OCI-LY7 (cell line): ENCODE measurements around the gene NDEL1. TPM values are rescaled to one million over a fixed set of nuclear protein-coding genes. Genes with fewer than 3 reads are reported as not detected.

ENCODE experiments used
- BruUV-seq: library from RNA; stranded (reverse); fragments of 400-500 nt; replicated peaks from 2 replicates; lab custom pipeline; 2021; lab: Mats Ljungman, UMichigan
- CTCF ChIA-PET: fragments of 300-600 bp; sonication (Branson Sonifier 250); formaldehyde crosslinking; loops from one replicate; lab custom pipeline; 2022; ENCODE audit warnings: antibody characterized with exemption; ENCODE audit not compliant: unreplicated experiment; lab: Charles Lee
- POLR2A ChIA-PET: fragments of 300-600 bp; sonication (Branson Sonifier 250); formaldehyde crosslinking; loops from one replicate; lab custom pipeline; 2022; ENCODE audit warnings: antibody characterized with exemption; lab: Charles Lee
- DNase-seq: peaks from one replicate; pipeline ENCODE4 v3.0.0-alpha.2; 2015; ENCODE audit warnings: low spot score
- H2AFZ ChIP-seq: fragments of 200-600 bp; sonication (generic), shearing (Covaris generic); 2 replicates; pipeline ENCODE4 v1.6.1; 2014; ENCODE audit warnings: mild to moderate bottlenecking, antibody characterized with exemption, low read length, moderate library complexity
- H3K27ac ChIP-seq: fragments of 200-600 bp; sonication (generic); 2 replicates; pipeline ENCODE4 v1.5.1; 2014; ENCODE audit warnings: mixed run types, low read depth, mild to moderate bottlenecking, moderate library complexity, low read length, inconsistent platforms; ENCODE audit not compliant: poor library complexity, severe bottlenecking
- H3K36me3 ChIP-seq: fragments of 200-600 bp; sonication (generic); 2 replicates; pipeline ENCODE4 v1.6.1; 2014; ENCODE audit warnings: mild to moderate bottlenecking, antibody characterized with exemption, low read length, moderate library complexity, mixed read lengths; ENCODE audit not compliant: insufficient read depth
- H3K4me1 ChIP-seq: fragments of 200-600 bp; sonication (generic); 2 replicates; pipeline ENCODE4 v1.5.1; 2014; ENCODE audit warnings: mild to moderate bottlenecking, low read length; ENCODE audit not compliant: insufficient read depth, poor library complexity, severe bottlenecking
- H3K4me2 ChIP-seq: fragments of 200-600 bp; sonication (generic); 2 replicates; pipeline ENCODE4 v1.6.1; 2014; ENCODE audit warnings: mild to moderate bottlenecking, low read length
- H3K4me3 ChIP-seq: fragments of 200-600 bp; sonication (generic); 2 replicates; pipeline ENCODE4 v1.5.1; 2014; ENCODE audit warnings: mild to moderate bottlenecking, low read depth, low read length; ENCODE audit not compliant: poor library complexity, severe bottlenecking
- H3K79me2 ChIP-seq: fragments of 200-600 bp; sonication (generic); 2 replicates; pipeline ENCODE4 v1.6.1; 2016; ENCODE audit warnings: low read depth, mild to moderate bottlenecking, low read length, moderate library complexity, mixed read lengths; ENCODE audit not compliant: insufficient read depth
- H3K9me2 ChIP-seq: fragments of 200-600 bp; sonication (generic); 2 replicates; pipeline ENCODE4 v1.6.1; 2016; ENCODE audit warnings: mild to moderate bottlenecking, low read length, mixed read lengths; ENCODE audit not compliant: insufficient read depth
- H3K9me3 ChIP-seq: fragments of 200-600 bp; sonication (generic); 2 replicates; pipeline ENCODE4 v1.6.1; 2014; ENCODE audit warnings: mild to moderate bottlenecking, mixed run types, low read length, mixed read lengths
- H4K20me1 ChIP-seq: fragments of 200-600 bp; sonication (generic); 2 replicates; pipeline ENCODE4 v1.6.1; 2014; ENCODE audit warnings: mild to moderate bottlenecking, antibody characterized with exemption, low read length, moderate library complexity, mixed read lengths; ENCODE audit not compliant: insufficient read depth
- CTCF ChIP-seq: fragments of 200-600 bp; sonication (generic); conservative IDR thresholded peaks from 2 replicates; pipeline ENCODE4 v1.5.1; 2014; ENCODE audit warnings: mild to moderate bottlenecking, antibody characterized with exemption, low read length, moderate library complexity, mixed read lengths
- EZH2phosphoT487 ChIP-seq: fragments of 200-600 bp; sonication (generic); IDR thresholded peaks from 2 replicates; pipeline ENCODE4 v1.6.1; 2018; ENCODE audit warnings: low read depth, borderline replicate concordance, mild to moderate bottlenecking, mixed run types, antibody characterized with exemption, low read length, moderate library complexity, mixed read lengths
- intact Hi-C: fragments of 100-400 bp; cut with micrococcal nuclease; formaldehyde crosslinking; loops from one replicate; pipeline ENCODE4 v1.10.0; 2022; ENCODE audit not compliant: unreplicated experiment
- total RNA-seq, 2 experiments: library from RNA; depleted of rRNA in 1 of 2; stranded (reverse); fragments of >200 nt in 1 of 2; shearing (Covaris generic) in 1 of 2; gene quantifications; 2 replicates each; pipeline ENCODE4 v1.2.3, GENCODE V29; 2014 to 2022

NDEL1 gene
- total RNA-seq, 2 experiments from 2014 or later: 37.9 to 65.7 TPM

- no peak overlapping the region for H2AFZ ChIP-seq
- H3K4me1 ChIP-seq: no peaks in the 10 kb centered on the region
- peaks cover 19% of the 10 kb centered on the region for H3K9me3 ChIP-seq
- no peak overlapping the region for H3K4me3 ChIP-seq
- H3K4me2 ChIP-seq: no peak overlapping the region
- H3K36me3 ChIP-seq: peaks cover 94% of the 10 kb centered on the region
- no TSS peak for BruUV-seq
- no peaks in the 10 kb centered on the region for H3K79me2 ChIP-seq
- ChIA-PET CTCF (no interaction called here), POLR2A (no interaction called here)
- H4K20me1 ChIP-seq: no peaks in the 10 kb centered on the region
- TF ChIP-seq EZH2phosphoT487 (no peak), CTCF (no peak)
- DNase-seq: no peak
- intact Hi-C loops: no loop called here
- H3K9me2 ChIP-seq: no peaks in the 10 kb centered on the region
- no peak overlapping the region for H3K27ac ChIP-seq
These were observed 46.0 kb downstream of the NDEL1 start for GRCh38 chr17:8481703-8482102.

- Histone ChIP-seq H3K4me3 (no peak overlapping the region), H3K9me3 (peaks cover 19% of the 10 kb centered on the region), H3K27ac (no peak overlapping the region), H3K4me1 (no peaks in the 10 kb centered on the region), H3K4me2 (no peak overlapping the region), H3K9me2 (no peaks in the 10 kb centered on the region), H3K79me2 (no peaks in the 10 kb centered on the region), H4K20me1 (no peaks in the 10 kb centered on the region), H3K36me3 (peaks cover 94% of the 10 kb centered on the region), H2AFZ (no peak overlapping the region)
- ChIA-PET POLR2A (interaction anchor here (1.3 kb wide), 1 partner anchor 12 kb away, joined by 4 read pairs; no protein-coding TSS in a partner anchor), CTCF (no interaction called here)
- TF ChIP-seq CTCF: no peak
- no peak for TF ChIP-seq EZH2phosphoT487
- no TSS peak for BruUV-seq
- intact Hi-C loops: no loop called here
- DNase-seq: no peak
These were observed 46.9 kb downstream of the NDEL1 start for GRCh38 chr17:8482546-8482945.

GRCh38 chr17:8484465-8484864, 48.8 kb downstream of the NDEL1 start:
- H3K4me1 ChIP-seq: no peaks in the 10 kb centered on the region
- no peaks in the 10 kb centered on the region for H4K20me1 ChIP-seq
- no peak overlapping the region for H3K27ac ChIP-seq
- no TSS peak for BruUV-seq
- intact Hi-C loops: no loop called here
- H3K36me3 ChIP-seq: peaks cover 80% of the 10 kb centered on the region
- no peaks in the 10 kb centered on the region for H3K79me2 ChIP-seq
- TF ChIP-seq CTCF (no peak), EZH2phosphoT487 (no peak)
- ChIA-PET CTCF (no interaction called here), POLR2A (no interaction called here)
- no peak overlapping the region for H2AFZ ChIP-seq
- no peak overlapping the region for H3K4me2 ChIP-seq
- H3K9me2 ChIP-seq: no peaks in the 10 kb centered on the region
- DNase-seq: no peak
- H3K9me3 ChIP-seq: peaks cover 19% of the 10 kb centered on the region
- H3K4me3 ChIP-seq: no peak overlapping the region
